GM12864 (cell line): ENCODE results near the gene SRD5A3.
"Not testable (repeated sequence)": the region's sequence is repeated elsewhere in the genome, so short reads cannot be mapped to it uniquely, and the experiment has no call there.

ENCODE experiments used
- DNase-seq: peaks from one replicate; pipeline ENCODE4 v3.0.0-alpha.2; 2011; ENCODE audit warnings: low read depth
- H3K4me3 ChIP-seq: 2 replicates; pipeline ENCODE4 v1.5.1; 2011; ENCODE audit warnings: mild to moderate bottlenecking, low read depth, low read length, control low read depth
- TF ChIP-seq, protein P1 (sequence below): IDR thresholded peaks from 2 replicates; pipeline ENCODE4 v1.5.1; 2011; ENCODE audit warnings: low read depth, mild to moderate bottlenecking, moderate library complexity, low read length, control low read depth, inconsistent platforms; ENCODE audit errors: missing control alignments

Gene SRD5A3

DNA sequence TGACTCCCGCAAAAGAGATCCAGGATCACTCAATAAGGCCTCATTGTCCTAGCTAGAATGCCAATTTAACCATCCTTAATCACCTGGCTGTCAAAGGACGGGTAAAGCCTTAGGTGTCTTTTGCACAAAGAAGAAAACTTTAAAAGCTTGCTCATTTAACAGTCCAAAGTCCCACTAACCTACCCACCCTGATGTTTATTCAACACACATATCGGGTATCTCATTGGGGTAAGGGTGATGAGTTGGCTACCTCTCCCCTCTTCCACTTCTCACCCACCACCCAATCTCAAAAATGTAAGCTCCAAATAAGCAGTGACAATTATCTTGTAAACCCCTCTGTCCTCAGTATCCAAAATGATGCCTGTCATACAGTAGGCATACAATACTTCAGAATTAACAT is 988 bp upstream of the SRD5A3 start:
- DNase-seq: no peak
- no peak overlapping the region for H3K4me3 ChIP-seq
- TF ChIP-seq, protein P1, sequence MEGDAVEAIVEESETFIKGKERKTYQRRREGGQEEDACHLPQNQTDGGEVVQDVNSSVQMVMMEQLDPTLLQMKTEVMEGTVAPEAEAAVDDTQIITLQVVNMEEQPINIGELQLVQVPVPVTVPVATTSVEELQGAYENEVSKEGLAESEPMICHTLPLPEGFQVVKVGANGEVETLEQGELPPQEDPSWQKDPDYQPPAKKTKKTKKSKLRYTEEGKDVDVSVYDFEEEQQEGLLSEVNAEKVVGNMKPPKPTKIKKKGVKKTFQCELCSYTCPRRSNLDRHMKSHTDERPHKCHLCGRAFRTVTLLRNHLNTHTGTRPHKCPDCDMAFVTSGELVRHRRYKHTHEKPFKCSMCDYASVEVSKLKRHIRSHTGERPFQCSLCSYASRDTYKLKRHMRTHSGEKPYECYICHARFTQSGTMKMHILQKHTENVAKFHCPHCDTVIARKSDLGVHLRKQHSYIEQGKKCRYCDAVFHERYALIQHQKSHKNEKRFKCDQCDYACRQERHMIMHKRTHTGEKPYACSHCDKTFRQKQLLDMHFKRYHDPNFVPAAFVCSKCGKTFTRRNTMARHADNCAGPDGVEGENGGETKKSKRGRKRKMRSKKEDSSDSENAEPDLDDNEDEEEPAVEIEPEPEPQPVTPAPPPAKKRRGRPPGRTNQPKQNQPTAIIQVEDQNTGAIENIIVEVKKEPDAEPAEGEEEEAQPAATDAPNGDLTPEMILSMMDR: no peak

GRCh38 chr4:55346851-55347255 is 811 bp downstream of the SRD5A3 start:
- peak overlapping the region; percentile 70 for H3K4me3 ChIP-seq
- TF ChIP-seq, protein P1: no peak
- no peak for DNase-seq

DNA sequence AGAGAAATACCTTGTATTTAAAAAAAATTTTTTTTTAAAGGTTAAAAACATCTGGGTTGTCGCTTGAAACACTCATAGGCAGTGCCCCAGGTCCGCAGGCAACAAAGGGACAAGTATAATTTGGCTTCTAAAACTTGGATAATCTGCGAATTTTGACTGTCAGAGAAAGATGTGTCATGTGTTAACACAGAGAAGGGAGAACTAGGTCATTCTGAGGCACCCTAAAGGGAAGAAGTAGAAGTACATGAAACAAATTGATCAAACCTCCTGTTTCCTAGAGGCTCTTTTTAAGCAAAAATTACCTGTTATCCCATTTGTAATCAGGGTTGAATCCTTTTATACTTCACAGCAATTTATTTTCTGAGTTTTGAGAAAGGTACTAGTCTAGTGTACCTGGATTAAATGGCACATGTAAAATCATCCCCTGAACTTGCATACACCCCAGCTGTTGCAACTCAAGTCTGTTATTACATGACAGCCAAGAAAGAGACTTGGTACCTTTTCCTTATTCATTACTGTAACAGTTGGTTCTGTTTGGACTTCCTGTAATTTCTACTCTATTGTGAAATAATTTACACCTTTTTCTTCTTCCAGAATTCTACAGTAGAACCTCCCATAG is 1.7 kb downstream of the SRD5A3 start:
- H3K4me3 ChIP-seq: no peak overlapping the region; the same call in 1 of the 2 replicates
- no peak for DNase-seq
- TF ChIP-seq, protein P1: peak; percentile 6

GRCh38 chr4:55348466-55348865 is 2.4 kb downstream of the SRD5A3 start:
- TF ChIP-seq, protein P1: no peak
- no peak overlapping the region for H3K4me3 ChIP-seq
- DNase-seq: no peak

- not testable (repeated sequence) for DNase-seq, H3K4me3 ChIP-seq
Observed at GRCh38 chr4:55350870-55351269, 4.8 kb downstream of the SRD5A3 start.

GRCh38 chr4:55351824-55352223 is 5.8 kb downstream of the SRD5A3 start:
- TF ChIP-seq, protein P1: no peak
- no peak for DNase-seq
- no peak overlapping the region for H3K4me3 ChIP-seq

- no peak overlapping the region for H3K4me3 ChIP-seq
- TF ChIP-seq, protein P1: no peak
- DNase-seq: no peak
Observed at GRCh38 chr4:55352726-55353125, 6.7 kb downstream of the SRD5A3 start.

DNA sequence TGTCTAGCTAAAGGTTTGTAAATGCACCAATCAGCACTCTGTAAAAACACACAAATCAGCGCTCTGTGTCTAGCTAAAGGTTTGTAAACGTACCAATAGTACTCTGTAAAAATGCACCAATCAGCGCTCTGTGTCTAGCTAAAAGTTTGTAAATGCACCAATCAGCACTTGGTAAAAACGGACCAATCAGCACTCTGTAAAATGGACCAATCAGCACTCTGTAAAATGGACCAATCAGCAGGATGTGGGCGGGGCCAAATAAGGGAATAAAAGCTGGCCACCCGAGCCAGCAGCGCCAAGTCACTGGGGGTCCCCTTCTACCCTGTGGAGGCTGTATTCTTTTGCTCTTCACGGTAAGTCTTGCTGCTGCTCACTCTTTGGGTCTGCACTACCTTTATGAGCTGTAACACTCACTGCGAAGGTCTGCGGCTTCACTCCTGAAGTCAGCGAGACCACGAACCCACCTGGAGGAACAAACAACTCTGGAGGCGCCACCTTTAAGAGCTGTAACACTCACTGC is 7.2 kb downstream of the SRD5A3 start:
- not testable (repeated sequence) for H3K4me3 ChIP-seq, DNase-seq
